Measurements from ENCODE around the gene APBA2. TPM values are rescaled to one million over a fixed set of nuclear protein-coding genes. Genes with fewer than 3 reads are reported as not detected.

Gene APBA2
- total RNA-seq, 1 experiment from 2014 or later: not detected

- H3K36me3 Mint-ChIP-seq (ENCODE audit: insufficient read depth, unreplicated experiment): no peaks in the 10 kb centered on the region
- Histone ChIP-seq H3K4me3 (ENCODE audit: low read depth, low read length) (no peak overlapping the region), H3K4me1 (no peaks in the 10 kb centered on the region), H3K36me3 (ENCODE audit: control insufficient read depth, insufficient read depth, low read length) (no peaks in the 10 kb centered on the region), H3K9me3 (no peaks in the 10 kb centered on the region), H3K27me3 (replicated peaks; ENCODE audit: control insufficient read depth, insufficient read depth, low read length) (no peaks in the 10 kb centered on the region; the same call in 1 of the 2 replicates)
- H3K4me1 Mint-ChIP-seq (ENCODE audit: low read depth, unreplicated experiment): no peaks in the 10 kb centered on the region
- intact Hi-C loops (cut with micrococcal nuclease; ENCODE audit: unreplicated experiment): no loop called here
- H3K27ac Mint-ChIP-seq (ENCODE audit: unreplicated experiment): no peak overlapping the region
- no peaks in the 10 kb centered on the region for H3K9me3 Mint-ChIP-seq (ENCODE audit: unreplicated experiment)
- ChIA-PET CTCF (no interaction called here), POLR2A (no interaction called here)
- no peak for DNase-seq
- no TSS peak for BruUV-seq (replicated peaks)
- H3K27me3 Mint-ChIP-seq (ENCODE audit: insufficient read depth, unreplicated experiment): peaks cover 11% of the 10 kb centered on the region
- TF ChIP-seq, protein P1, sequence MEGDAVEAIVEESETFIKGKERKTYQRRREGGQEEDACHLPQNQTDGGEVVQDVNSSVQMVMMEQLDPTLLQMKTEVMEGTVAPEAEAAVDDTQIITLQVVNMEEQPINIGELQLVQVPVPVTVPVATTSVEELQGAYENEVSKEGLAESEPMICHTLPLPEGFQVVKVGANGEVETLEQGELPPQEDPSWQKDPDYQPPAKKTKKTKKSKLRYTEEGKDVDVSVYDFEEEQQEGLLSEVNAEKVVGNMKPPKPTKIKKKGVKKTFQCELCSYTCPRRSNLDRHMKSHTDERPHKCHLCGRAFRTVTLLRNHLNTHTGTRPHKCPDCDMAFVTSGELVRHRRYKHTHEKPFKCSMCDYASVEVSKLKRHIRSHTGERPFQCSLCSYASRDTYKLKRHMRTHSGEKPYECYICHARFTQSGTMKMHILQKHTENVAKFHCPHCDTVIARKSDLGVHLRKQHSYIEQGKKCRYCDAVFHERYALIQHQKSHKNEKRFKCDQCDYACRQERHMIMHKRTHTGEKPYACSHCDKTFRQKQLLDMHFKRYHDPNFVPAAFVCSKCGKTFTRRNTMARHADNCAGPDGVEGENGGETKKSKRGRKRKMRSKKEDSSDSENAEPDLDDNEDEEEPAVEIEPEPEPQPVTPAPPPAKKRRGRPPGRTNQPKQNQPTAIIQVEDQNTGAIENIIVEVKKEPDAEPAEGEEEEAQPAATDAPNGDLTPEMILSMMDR (IDR thresholded peaks at IDR 0.05; ENCODE audit: insufficient read depth in 1 of 2, low read depth in 1 of 2, low read length in 1 of 2, severe bottlenecking in 1 of 2, unreplicated experiment in 1 of 2): no peak
- H3K4me3 Mint-ChIP-seq (ENCODE audit: unreplicated experiment): no peak overlapping the region
Observed at GRCh38 chr15:28931828-28932227, 46.1 kb downstream of the APBA2 start.

- BruUV-seq (replicated peaks): no TSS peak
- CTCF ChIA-PET: no interaction called here
- H3K4me3 Mint-ChIP-seq (ENCODE audit: unreplicated experiment): no peak overlapping the region
- Histone ChIP-seq H3K9me3 (no peaks in the 10 kb centered on the region), H3K4me3 (ENCODE audit: low read depth, low read length) (no peak overlapping the region), H3K27me3 (replicated peaks; ENCODE audit: control insufficient read depth, insufficient read depth, low read length) (no peaks in the 10 kb centered on the region; the same call in 1 of the 2 replicates), H3K36me3 (ENCODE audit: control insufficient read depth, insufficient read depth, low read length) (no peaks in the 10 kb centered on the region), H3K4me1 (no peaks in the 10 kb centered on the region)
- no peaks in the 10 kb centered on the region for H3K36me3 Mint-ChIP-seq (ENCODE audit: insufficient read depth, unreplicated experiment)
- DNase-seq: no peak
- TF ChIP-seq, protein P1 (IDR thresholded peaks at IDR 0.05; ENCODE audit: insufficient read depth in 1 of 2, low read depth in 1 of 2, low read length in 1 of 2, severe bottlenecking in 1 of 2, unreplicated experiment in 1 of 2): no peak
- POLR2A ChIA-PET: no interaction called here
- H3K27ac Mint-ChIP-seq (ENCODE audit: unreplicated experiment): no peak overlapping the region
- intact Hi-C loops (cut with micrococcal nuclease; ENCODE audit: unreplicated experiment): no loop called here
- no peaks in the 10 kb centered on the region for H3K9me3 Mint-ChIP-seq (ENCODE audit: unreplicated experiment)
- peaks cover 11% of the 10 kb centered on the region for H3K27me3 Mint-ChIP-seq (ENCODE audit: insufficient read depth, unreplicated experiment)
- no peaks in the 10 kb centered on the region for H3K4me1 Mint-ChIP-seq (ENCODE audit: low read depth, unreplicated experiment)
Observed at GRCh38 chr15:28932361-28932760, 46.6 kb downstream of the APBA2 start.

DNA sequence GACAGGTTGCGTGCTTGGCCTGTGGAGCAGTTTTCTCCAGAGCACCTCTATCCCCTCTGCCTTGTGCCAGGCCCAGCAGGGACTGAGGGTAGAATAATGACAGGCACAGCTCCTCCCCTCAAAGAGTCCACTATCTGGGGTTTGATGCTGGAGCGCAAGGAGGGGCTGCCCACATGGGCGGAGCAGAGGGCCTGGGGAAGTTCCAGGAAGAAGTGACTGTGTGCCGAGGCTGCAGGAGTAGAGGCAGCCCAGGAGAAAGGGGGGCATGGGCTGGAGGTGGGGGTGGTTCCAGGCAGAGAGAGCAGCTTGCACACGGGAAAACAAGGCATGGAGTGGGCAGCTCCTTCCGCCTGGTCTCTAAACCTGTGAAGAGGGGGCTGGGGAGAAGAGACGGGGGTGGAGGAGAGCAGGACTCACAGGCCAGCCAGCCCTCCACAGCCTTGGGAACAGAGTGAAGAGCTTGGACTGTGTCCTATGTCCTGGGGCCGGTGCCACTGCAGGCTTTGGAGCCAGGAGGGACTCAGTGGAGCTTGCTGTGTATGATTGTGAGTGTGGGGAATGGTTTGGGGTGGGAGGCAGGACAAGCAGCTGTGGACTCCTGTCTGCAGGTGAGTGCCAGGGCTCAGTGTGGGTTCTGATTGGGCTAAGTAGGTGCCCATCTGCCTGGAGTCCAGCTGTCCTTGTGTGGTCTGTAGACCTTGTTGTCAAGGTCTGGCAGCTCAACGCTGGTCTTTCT, 48.1 kb downstream of the APBA2 start:
- ChIA-PET POLR2A (no interaction called here), CTCF (no interaction called here)
- Histone ChIP-seq H3K36me3 (ENCODE audit: control insufficient read depth, insufficient read depth, low read length) (no peaks in the 10 kb centered on the region), H3K9me3 (no peaks in the 10 kb centered on the region), H3K4me1 (no peaks in the 10 kb centered on the region), H3K27me3 (replicated peaks; ENCODE audit: control insufficient read depth, insufficient read depth, low read length) (no peaks in the 10 kb centered on the region; the same call in 1 of the 2 replicates), H3K4me3 (ENCODE audit: low read depth, low read length) (no peak overlapping the region)
- no peak for DNase-seq
- no peaks in the 10 kb centered on the region for H3K4me1 Mint-ChIP-seq (ENCODE audit: low read depth, unreplicated experiment)
- BruUV-seq (replicated peaks): no TSS peak
- H3K27me3 Mint-ChIP-seq (ENCODE audit: insufficient read depth, unreplicated experiment): peaks cover 8% of the 10 kb centered on the region
- TF ChIP-seq, protein P1 (IDR thresholded peaks at IDR 0.05; ENCODE audit: insufficient read depth in 1 of 2, low read depth in 1 of 2, low read length in 1 of 2, severe bottlenecking in 1 of 2, unreplicated experiment in 1 of 2): no peak
- H3K36me3 Mint-ChIP-seq (ENCODE audit: insufficient read depth, unreplicated experiment): no peaks in the 10 kb centered on the region
- intact Hi-C loops (cut with micrococcal nuclease; ENCODE audit: unreplicated experiment): no loop called here
- H3K27ac Mint-ChIP-seq (ENCODE audit: unreplicated experiment): no peak overlapping the region
- H3K4me3 Mint-ChIP-seq (ENCODE audit: unreplicated experiment): no peak overlapping the region
- no peaks in the 10 kb centered on the region for H3K9me3 Mint-ChIP-seq (ENCODE audit: unreplicated experiment)
